ENCODE measurements around the gene KANSL1L. TPM values are rescaled to one million over a fixed set of nuclear protein-coding genes. Genes with fewer than 3 reads are reported as not detected.

Gene KANSL1L
- total and polyA plus RNA-seq, 2 donors (not counting 1 experiment from before 2014, with no cell fraction given) = 7.3 to 26.1 TPM

DNA sequence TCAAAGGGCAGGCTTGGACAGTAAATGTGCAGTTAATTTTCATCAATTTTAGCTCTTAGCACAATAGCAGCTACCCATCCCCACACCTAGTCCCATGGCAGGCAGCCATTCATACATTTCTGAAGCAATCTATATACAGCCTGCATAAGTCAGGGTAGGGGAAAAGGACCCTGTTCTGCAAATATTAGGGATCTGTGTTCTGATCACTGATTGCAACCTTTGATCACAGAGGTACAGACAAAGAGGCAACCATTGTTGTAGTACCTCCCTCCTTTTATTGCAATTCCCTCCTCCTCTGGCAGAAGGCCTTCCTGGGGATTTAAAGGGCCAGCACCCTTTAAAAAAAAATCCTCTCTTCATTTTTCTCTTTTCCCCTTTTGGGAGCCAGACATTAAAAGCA is 58.3 kb downstream of the KANSL1L start:
- H3K79me2 ChIP-seq (ENCODE audit: control insufficient read depth, insufficient read depth, low read length) = no peaks in the 10 kb centered on the region

GRCh38 chr2:210099940-210100339 is 71.3 kb downstream of the KANSL1L start:
- Histone ChIP-seq H3K9ac (ENCODE audit: insufficient read depth, low read length) (no peak overlapping the region), H2AFZ (ENCODE audit: low read length) (no peak overlapping the region), H3K36me3 (ENCODE audit: control insufficient read depth, insufficient read depth, low read length) (no peaks in the 10 kb centered on the region), H3K4me2 (ENCODE audit: extremely low read depth, insufficient read depth, low read length) (no peak overlapping the region), H3K4me1 (ENCODE audit: control insufficient read depth, extremely low read depth, insufficient read depth, low read length) (no peaks in the 10 kb centered on the region), H3K27ac (ENCODE audit: insufficient read depth, low read length) (no peak overlapping the region), H3K9me3 (ENCODE audit: control insufficient read depth, insufficient read depth, low read depth, low read length) (no peaks in the 10 kb centered on the region), H3K79me2 (ENCODE audit: control insufficient read depth, insufficient read depth, low read length) (no peaks in the 10 kb centered on the region), H3K4me3 (replicated peaks in 1 of 4; ENCODE audit: control extremely low read depth in 1 of 4, insufficient read depth in 1 of 4, low read depth in 3 of 4, low read length in 4 of 4) (no peak overlapping the region), H3K27me3 (ENCODE audit: control insufficient read depth, insufficient read depth, low read length) (no peaks in the 10 kb centered on the region), H4K20me1 (ENCODE audit: control insufficient read depth, extremely low read depth, insufficient read depth, low read length) (no peaks in the 10 kb centered on the region)
- TF ChIP-seq CTCF (conservative IDR thresholded peaks at IDR 0.05 in 1 of 2, IDR thresholded peaks at IDR 0.05 in 1 of 2; ENCODE audit: low read depth in 1 of 2, low read length in 2 of 2) (no peak), EZH2 (IDR thresholded peaks at IDR 0.05; ENCODE audit: low read length, missing control alignments) (no peak)
- no peak for DNase-seq (ENCODE audit: low read depth in 2 of 2)

More for the DNA sequence above, 58.3 kb downstream of the KANSL1L start:
- H3K36me3 ChIP-seq (ENCODE audit: control insufficient read depth, insufficient read depth, low read length) = no peaks in the 10 kb centered on the region
- TF ChIP-seq EZH2 (IDR thresholded peaks at IDR 0.05; ENCODE audit: low read length, missing control alignments) = no peak
- no peak for TF ChIP-seq CTCF (conservative IDR thresholded peaks at IDR 0.05 in 1 of 2, IDR thresholded peaks at IDR 0.05 in 1 of 2; ENCODE audit: low read depth in 1 of 2, low read length in 2 of 2)
- no peak overlapping the region for H3K4me2 ChIP-seq (ENCODE audit: extremely low read depth, insufficient read depth, low read length)
- H3K4me3 ChIP-seq (replicated peaks in 1 of 4; ENCODE audit: control extremely low read depth in 1 of 4, insufficient read depth in 1 of 4, low read depth in 3 of 4, low read length in 4 of 4) = no peak overlapping the region
- H3K9ac ChIP-seq (ENCODE audit: insufficient read depth, low read length) = no peak overlapping the region
- no peaks in the 10 kb centered on the region for H3K9me3 ChIP-seq (ENCODE audit: control insufficient read depth, insufficient read depth, low read depth, low read length)
- no peak for DNase-seq (ENCODE audit: low read depth in 2 of 2)
- no peak overlapping the region for H2AFZ ChIP-seq (ENCODE audit: low read length)
- no peaks in the 10 kb centered on the region for H4K20me1 ChIP-seq (ENCODE audit: control insufficient read depth, extremely low read depth, insufficient read depth, low read length)
- H3K27ac ChIP-seq (ENCODE audit: insufficient read depth, low read length) = no peak overlapping the region
- H3K4me1 ChIP-seq (ENCODE audit: control insufficient read depth, extremely low read depth, insufficient read depth, low read length) = no peaks in the 10 kb centered on the region
- no peaks in the 10 kb centered on the region for H3K27me3 ChIP-seq (ENCODE audit: control insufficient read depth, insufficient read depth, low read length)

DNA sequence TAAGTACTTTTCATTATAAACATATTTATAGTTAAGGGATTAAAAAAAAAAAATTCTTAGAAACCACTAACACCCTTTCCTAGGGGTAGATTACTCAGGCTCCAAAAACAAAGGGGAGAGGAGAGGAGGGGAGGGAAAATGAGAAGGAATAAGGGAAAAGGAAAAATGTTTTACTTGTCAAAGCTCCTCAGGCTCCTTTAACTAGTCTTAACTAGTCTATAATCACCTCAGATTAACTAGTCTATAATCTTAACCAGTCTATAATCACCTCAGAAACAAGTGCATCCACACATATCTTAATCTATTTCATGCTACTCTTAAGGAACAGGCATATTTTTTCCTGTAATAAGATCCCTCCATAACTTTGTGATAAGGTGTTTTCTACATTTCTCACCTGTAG is 76.4 kb downstream of the KANSL1L start:
- H3K27ac ChIP-seq (ENCODE audit: insufficient read depth, low read length) = no peak overlapping the region
- no peak overlapping the region for H3K4me3 ChIP-seq (replicated peaks in 1 of 4; ENCODE audit: control extremely low read depth in 1 of 4, insufficient read depth in 1 of 4, low read depth in 3 of 4, low read length in 4 of 4)
- no peaks in the 10 kb centered on the region for H4K20me1 ChIP-seq (ENCODE audit: control insufficient read depth, extremely low read depth, insufficient read depth, low read length)
- no peaks in the 10 kb centered on the region for H3K79me2 ChIP-seq (ENCODE audit: control insufficient read depth, insufficient read depth, low read length)
- H3K27me3 ChIP-seq (ENCODE audit: control insufficient read depth, insufficient read depth, low read length) = no peaks in the 10 kb centered on the region
- TF ChIP-seq CTCF (conservative IDR thresholded peaks at IDR 0.05 in 1 of 2, IDR thresholded peaks at IDR 0.05 in 1 of 2; ENCODE audit: low read depth in 1 of 2, low read length in 2 of 2) = no peak
- no peak for TF ChIP-seq EZH2 (IDR thresholded peaks at IDR 0.05; ENCODE audit: low read length, missing control alignments)
- no peak overlapping the region for H2AFZ ChIP-seq (ENCODE audit: low read length)
- H3K36me3 ChIP-seq (ENCODE audit: control insufficient read depth, insufficient read depth, low read length) = no peaks in the 10 kb centered on the region
- H3K4me1 ChIP-seq (ENCODE audit: control insufficient read depth, extremely low read depth, insufficient read depth, low read length) = no peaks in the 10 kb centered on the region
- no peak overlapping the region for H3K9ac ChIP-seq (ENCODE audit: insufficient read depth, low read length)
- no peaks in the 10 kb centered on the region for H3K9me3 ChIP-seq (ENCODE audit: control insufficient read depth, insufficient read depth, low read depth, low read length)
- no peak for DNase-seq (ENCODE audit: low read depth in 2 of 2)
- H3K4me2 ChIP-seq (ENCODE audit: extremely low read depth, insufficient read depth, low read length) = no peak overlapping the region

All from fibroblast of lung (primary cell).